Natural killer cell treated with Interleukin-12 subunit alpha and Interleukin-12 subunit beta and Interleukin-15 and Interleukin-18, amount 100 ng/mL, for 72 hours (primary cell): ENCODE results near the gene FUCA2. TPM values are rescaled to one million over a fixed set of nuclear protein-coding genes. Genes with fewer than 3 reads are reported as not detected.

Source experiments
- ATAC-seq, 2 donors: fragments of 150-1000 bp; cut with Tn5 transposase in 1 of 2; sonication (Bioruptor Pico), chemical (Tn5 transposase) in 1 of 2; 2 replicates each; pipeline ENCODE4 v1.10.0; 2021
- DNase-seq: peaks from one replicate; pipeline ENCODE4 v3.0.0; 2022; ENCODE audit warnings: low spot score
- H3K27ac Mint-ChIP-seq, 2 donors: 1 replicate in 1 of 2; 2 replicates in 1 of 2; pipeline ENCODE4 v1.8.0; 2022; ENCODE audit warnings: mixed read lengths in 2 of 2, mild to moderate bottlenecking in 1 of 2, moderate library complexity in 1 of 2
- H3K27me3 Mint-ChIP-seq, 2 donors: 1 replicate in 1 of 2; 2 replicates in 1 of 2; pipeline ENCODE4 v1.8.0; 2022; ENCODE audit warnings: mixed read lengths in 2 of 2
- H3K36me3 Mint-ChIP-seq: one replicate; pipeline ENCODE4 v1.8.0; 2022; ENCODE audit warnings: mixed read lengths
- H3K4me1 Mint-ChIP-seq, 2 donors: 1 replicate in 1 of 2; 2 replicates in 1 of 2; pipeline ENCODE4 v1.8.0; 2022; ENCODE audit warnings: low read depth in 2 of 2, mixed read lengths in 2 of 2, mild to moderate bottlenecking in 1 of 2
- H3K4me3 Mint-ChIP-seq: one replicate; pipeline ENCODE4 v1.8.0; 2022; ENCODE audit warnings: mixed read lengths
- H3K9me3 Mint-ChIP-seq: 2 replicates; pipeline ENCODE4 v1.8.0; 2022; ENCODE audit warnings: mixed read lengths
- total RNA-seq, 2 donors: library from RNA; stranded (reverse); gene quantifications; one replicate each; pipeline ENCODE4 v1.2.3, GENCODE V29; 2022

Gene FUCA2
- total RNA-seq, result 10 to 100 TPM; 25.4 to 28.9 TPM

GRCh38 chr6:143510991-143511891, at the start of gene FUCA2:
TSS of gene FUCA2 (minus strand) at chr6:143511720. CDS start at chr6:143511634, 86 bp downstream.
- peak; percentile 89 to 92 for ATAC-seq
- H3K36me3 Mint-ChIP-seq, result peaks cover 6% of the 10 kb centered on the region
- peak; percentile 85 for DNase-seq
- no peaks in the 10 kb centered on the region for H3K9me3 Mint-ChIP-seq
- H3K27ac Mint-ChIP-seq, result peak within 1 kb of the TSS; percentile 95 to 97
- peak within 1 kb of the TSS; percentile 99 for H3K4me3 Mint-ChIP-seq
- H3K27me3 Mint-ChIP-seq, result no peaks in the 10 kb centered on the region
- peaks cover 19 to 23% of the 10 kb centered on the region in 2 donors for H3K4me1 Mint-ChIP-seq

- Mint-ChIP-seq H3K9me3 (no peaks in the 10 kb centered on the region), H3K36me3 (no peaks in the 10 kb centered on the region), H3K27ac (peak overlapping the region; percentile 34 to 73), H3K27me3 (no peaks in the 10 kb centered on the region), H3K4me3 (peak overlapping the region; percentile 43), H3K4me1 (peaks cover 27 to 36% of the 10 kb centered on the region in 2 donors)
- DNase-seq, result peak; percentile 64
- peak; percentile 83 to 86 for ATAC-seq
These were observed 49.7 kb upstream of the FUCA2 start for GRCh38 chr6:143561105-143561704.

GRCh38 chr6:143559051-143559660, 47.6 kb upstream of the FUCA2 start:
- peaks cover 44 to 53% of the 10 kb centered on the region in 2 donors for H3K4me1 Mint-ChIP-seq
- ATAC-seq (no peak), DNase-seq (no peak)
- no peaks in the 10 kb centered on the region for H3K27me3 Mint-ChIP-seq
- no peak overlapping the region for H3K27ac Mint-ChIP-seq
- H3K9me3 Mint-ChIP-seq, result no peaks in the 10 kb centered on the region
- H3K4me3 Mint-ChIP-seq, result no peak overlapping the region
- H3K36me3 Mint-ChIP-seq, result no peaks in the 10 kb centered on the region

- Mint-ChIP-seq H3K9me3 (no peaks in the 10 kb centered on the region), H3K27ac (peak overlapping the region in 1 of 2 donors; percentile 77), H3K4me1 (peaks cover 54 to 59% of the 10 kb centered on the region in 2 donors), H3K27me3 (no peaks in the 10 kb centered on the region), H3K4me3 (no peak overlapping the region), H3K36me3 (no peaks in the 10 kb centered on the region)
- DNase-seq (no peak), ATAC-seq (no peak)
These were observed 45.0 kb upstream of the FUCA2 start for GRCh38 chr6:143556529-143556928.

GRCh38 chr6:143555582-143555981, 44.1 kb upstream of the FUCA2 start:
- H3K9me3 Mint-ChIP-seq, result no peaks in the 10 kb centered on the region
- H3K27me3 Mint-ChIP-seq, result no peaks in the 10 kb centered on the region
- peak overlapping the region; percentile 74 for H3K4me3 Mint-ChIP-seq
- H3K4me1 Mint-ChIP-seq, result peaks cover 45 to 50% of the 10 kb centered on the region in 2 donors
- H3K27ac Mint-ChIP-seq, result peak overlapping the region in 1 of 2 donors; percentile 77
- DNase-seq, result no peak
- H3K36me3 Mint-ChIP-seq, result no peaks in the 10 kb centered on the region
- no peak for ATAC-seq

- peaks cover 42 to 46% of the 10 kb centered on the region in 2 donors for H3K4me1 Mint-ChIP-seq
- peak overlapping the region in 1 of 2 donors; percentile 77 for H3K27ac Mint-ChIP-seq
- peak overlapping the region; percentile 74 for H3K4me3 Mint-ChIP-seq
- no peaks in the 10 kb centered on the region for H3K9me3 Mint-ChIP-seq
- H3K27me3 Mint-ChIP-seq, result no peaks in the 10 kb centered on the region
- DNase-seq (no peak), ATAC-seq (peak in 1 of 2 donors; percentile 45)
- H3K36me3 Mint-ChIP-seq, result no peaks in the 10 kb centered on the region
These were observed 43.6 kb upstream of the FUCA2 start for GRCh38 chr6:143555071-143555492.

GRCh38 chr6:143553337-143553736, 41.8 kb upstream of the FUCA2 start:
- no peak for ATAC-seq
- peak overlapping the region; percentile 0 for H3K4me3 Mint-ChIP-seq
- H3K27me3 Mint-ChIP-seq, result no peaks in the 10 kb centered on the region
- H3K36me3 Mint-ChIP-seq, result no peaks in the 10 kb centered on the region
- no peak for DNase-seq
- no peaks in the 10 kb centered on the region for H3K9me3 Mint-ChIP-seq
- H3K27ac Mint-ChIP-seq, result peak overlapping the region in 1 of 2 donors; percentile 28
- peaks cover 43 to 47% of the 10 kb centered on the region in 2 donors for H3K4me1 Mint-ChIP-seq

- Mint-ChIP-seq H3K9me3 (no peaks in the 10 kb centered on the region), H3K4me3 (no peak overlapping the region), H3K27me3 (no peaks in the 10 kb centered on the region), H3K4me1 (peaks cover 36 to 40% of the 10 kb centered on the region in 2 donors), H3K27ac (no peak overlapping the region), H3K36me3 (no peaks in the 10 kb centered on the region)
- ATAC-seq, result no peak
- no peak for DNase-seq
These were observed 38.4 kb upstream of the FUCA2 start for GRCh38 chr6:143549949-143550268.

- Mint-ChIP-seq H3K27me3 (no peaks in the 10 kb centered on the region), H3K36me3 (no peaks in the 10 kb centered on the region), H3K4me3 (no peak overlapping the region), H3K27ac (no peak overlapping the region), H3K9me3 (no peaks in the 10 kb centered on the region), H3K4me1 (peaks cover 35 to 40% of the 10 kb centered on the region in 2 donors)
- DNase-seq (no peak), ATAC-seq (no peak)
These were observed 37.9 kb upstream of the FUCA2 start for GRCh38 chr6:143549221-143549948.

- ATAC-seq, result no peak
- H3K4me1 Mint-ChIP-seq, result peaks cover 26 to 44% of the 10 kb centered on the region in 2 donors
- no peaks in the 10 kb centered on the region for H3K27me3 Mint-ChIP-seq
- DNase-seq, result no peak
- no peaks in the 10 kb centered on the region for H3K36me3 Mint-ChIP-seq
- no peak overlapping the region for H3K4me3 Mint-ChIP-seq
- H3K27ac Mint-ChIP-seq, result no peak overlapping the region
- H3K9me3 Mint-ChIP-seq, result no peaks in the 10 kb centered on the region
These were observed 35.1 kb upstream of the FUCA2 start for GRCh38 chr6:143546599-143546998.

GRCh38 chr6:143545976-143546547, 34.5 kb upstream of the FUCA2 start:
- H3K27ac Mint-ChIP-seq, result peak overlapping the region; percentile 9 to 52
- peaks cover 26 to 44% of the 10 kb centered on the region in 2 donors for H3K4me1 Mint-ChIP-seq
- peak in 1 of 2 donors; percentile 15 for ATAC-seq
- H3K27me3 Mint-ChIP-seq, result no peaks in the 10 kb centered on the region
- H3K4me3 Mint-ChIP-seq, result peak overlapping the region; percentile 68
- no peak for DNase-seq
- no peaks in the 10 kb centered on the region for H3K36me3 Mint-ChIP-seq
- H3K9me3 Mint-ChIP-seq, result no peaks in the 10 kb centered on the region

GRCh38 chr6:143545165-143545564, 33.6 kb upstream of the FUCA2 start:
- Mint-ChIP-seq H3K27ac (peak overlapping the region; percentile 9 to 52), H3K27me3 (no peaks in the 10 kb centered on the region), H3K4me1 (peaks cover 27 to 44% of the 10 kb centered on the region in 2 donors), H3K9me3 (no peaks in the 10 kb centered on the region), H3K36me3 (no peaks in the 10 kb centered on the region), H3K4me3 (peak overlapping the region; percentile 68)
- DNase-seq (no peak), ATAC-seq (peak; percentile 47 to 66)
